NT2/D1 (cell line): ENCODE results near the gene SDR42E2.

Source experiments
- SUZ12 ChIP-seq: IDR thresholded peaks from 2 replicates; pipeline ENCODE4 v1.6.1; 2011; ENCODE audit not compliant: insufficient read length, insufficient read depth; ENCODE audit errors: extremely low read depth
- YY1 ChIP-seq: IDR thresholded peaks from 2 replicates; pipeline ENCODE4 v1.6.1; 2011; ENCODE audit not compliant: insufficient read length, insufficient read depth
- ZNF274 ChIP-seq: IDR thresholded peaks from 2 replicates; pipeline ENCODE4 v1.6.1; 2011; ENCODE audit warnings: mild to moderate bottlenecking, low read depth, low read length

- TF ChIP-seq ZNF274 (no peak), SUZ12 (no peak), YY1 (no peak)
Observed at GRCh38 chr16:22164482-22164881, 2.2 kb downstream of the SDR42E2 start.
